K562 (cell line): ENCODE results near the gene FLCN. TPM values are rescaled to one million over a fixed set of nuclear protein-coding genes. Genes with fewer than 3 reads are reported as not detected.

Source experiments
- HSF4 ChIP-seq: fragments of 250-450 bp; sonication (Bioruptor Pico); IDR thresholded peaks from 2 replicates; pipeline ENCODE4 v2.1.2; 2022; ENCODE audit warnings: mild to moderate bottlenecking, moderate library complexity, borderline replicate concordance
- JUND ChIP-seq, 2 experiments: IDR thresholded peaks; 2 replicates in 1 of 2; 3 replicates in 1 of 2; pipeline ENCODE4 v1.6.1; 2011; ENCODE audit warnings: borderline replicate concordance in 2 of 2, low read depth in 2 of 2, low read length in 2 of 2, improper control_type of control experiment in 1 of 2, missing biosample characterization in 1 of 2, missing genetic modification characterization in 1 of 2, missing genetic modification reagents in 1 of 2
- NR2C2 ChIP-seq, 2 experiments: fragments of 200-800 bp in 1 of 2; sonication (Bioruptor generic) in 1 of 2; sonication (generic) in 1 of 2; formaldehyde crosslinking in 1 of 2; IDR thresholded peaks; 2 replicates each; pipeline versions ENCODE4 v1.6.1 to v1.8.0; 2016 to 2022; ENCODE audit warnings: mild to moderate bottlenecking in 1 of 2, missing compliant biosample characterization in 1 of 2, missing genetic modification characterization in 1 of 2, missing genetic modification reagents in 1 of 2
- PML ChIP-seq: IDR thresholded peaks from 2 replicates; pipeline ENCODE4 v1.6.1; 2012; ENCODE audit warnings: low read length, inconsistent platforms
- PTBP1 ChIP-seq: fragments of 200-400 bp; formaldehyde crosslinking; IDR thresholded peaks from 2 replicates; pipeline ENCODE4 v1.6.1; 2017; ENCODE audit warnings: low read depth, low read length
- SAFB2 ChIP-seq: fragments of 200-400 bp; formaldehyde crosslinking; IDR thresholded peaks from 2 replicates; pipeline ENCODE4 v1.6.1; 2018; ENCODE audit warnings: borderline replicate concordance, low read length, low read depth, moderate library complexity; ENCODE audit not compliant: severe bottlenecking
- SRSF1 ChIP-seq: fragments of 200-400 bp; formaldehyde crosslinking; IDR thresholded peaks from 2 replicates; pipeline ENCODE4 v1.6.1; 2017; ENCODE audit warnings: mild to moderate bottlenecking, low read depth, low read length, moderate library complexity
- ZNF41 ChIP-seq: fragments of 250-450 bp; sonication (Bioruptor Pico); conservative IDR thresholded peaks from 2 replicates; pipeline ENCODE4 v1.4.0; 2020; ENCODE audit warnings: mild to moderate bottlenecking
- ZNF584 ChIP-seq: fragments of 200-800 bp; sonication (Bioruptor generic); IDR thresholded peaks from 2 replicates; pipeline ENCODE4 v1.6.1; 2016; ENCODE audit warnings: low read depth, mild to moderate bottlenecking, missing genetic modification characterization, missing compliant biosample characterization
- polyA plus RNA-seq, 8 experiments: library from polyadenylated mRNA; depleted of rRNA in 4 of 8; stranded (reverse) in 5 of 8; unstranded in 3 of 8; fragments of >200 nt; fragmentation: Nextera tagmentation in 2 of 8; fragmentation: Illumina TruSeq in 1 of 8; extraction: Ambion mirVana in 2 of 8; extraction: Trizol in 1 of 8; gene quantifications; 2 replicates each; pipeline versions ENCODE4 v1.2.1 to v1.2.3, GENCODE V29; 2011 to 2014; ENCODE audit warnings: inconsistent platforms in 1 of 8, missing spikeins in 1 of 8
- total RNA-seq, 7 experiments: library from RNA; depleted of rRNA in 6 of 7; stranded (reverse); fragments of >200 nt in 6 of 7; fragmentation: Illumina TruSeq in 2 of 7; extraction: Trizol in 2 of 7; gene quantifications; 2 replicates each; pipeline versions ENCODE4 v1.2.1 to v1.2.3, GENCODE V29; 2011 to 2021; ENCODE audit warnings: low replicate concordance in 1 of 7
- TF ChIP-seq, protein P1 (sequence below): fragments of 250-450 bp; sonication (Bioruptor Pico); IDR thresholded peaks from 2 replicates; pipeline ENCODE4 v1.4.0; 2020

The FLCN gene
- total and polyA plus RNA-seq, 9 of the 15 experiments (the other 6 are each of a cell fraction or from before 2014, with no cell fraction given): 1.6 to 33.5 (median 10.9) TPM

DNA sequence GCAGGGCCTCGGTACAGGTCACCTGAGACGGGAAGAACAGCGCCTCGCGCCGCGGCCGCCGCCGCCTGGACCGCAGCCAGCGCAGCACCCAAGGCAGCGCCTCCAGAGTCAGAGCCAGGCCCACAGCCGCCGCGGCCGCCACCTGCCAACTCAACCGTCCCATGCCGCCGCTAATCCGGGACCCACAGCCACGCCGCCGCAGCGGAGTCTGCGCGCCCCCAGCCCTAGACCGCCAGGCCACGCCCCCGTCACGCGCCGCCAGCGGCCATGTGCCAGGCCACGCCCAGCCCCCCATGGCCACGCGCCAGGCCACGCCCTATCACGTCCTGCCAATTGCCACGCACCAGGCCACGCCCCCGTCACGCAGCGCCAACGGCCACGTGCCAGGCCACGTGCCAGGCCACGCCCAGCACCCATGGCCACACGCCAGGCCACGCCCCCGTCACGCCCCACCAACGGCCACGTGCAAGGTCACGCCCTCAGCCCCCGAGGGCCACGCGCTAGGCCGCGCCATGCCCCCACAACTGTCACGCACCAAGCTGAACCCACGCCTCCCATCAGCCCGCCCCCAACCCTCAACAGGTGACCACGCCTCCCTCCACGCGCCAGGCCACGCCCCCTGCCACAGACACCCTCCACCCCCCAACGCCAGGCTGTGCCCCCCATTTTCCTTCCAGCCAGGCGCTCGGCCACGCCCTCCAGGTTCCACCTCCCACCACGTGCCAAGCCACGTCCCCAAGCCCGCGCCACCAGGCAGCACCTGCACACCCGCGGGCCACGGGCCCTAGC lies 30.6 kb downstream of the FLCN start, which contains the start of gene PLD6 (continued):
- TF ChIP-seq, protein P1, sequence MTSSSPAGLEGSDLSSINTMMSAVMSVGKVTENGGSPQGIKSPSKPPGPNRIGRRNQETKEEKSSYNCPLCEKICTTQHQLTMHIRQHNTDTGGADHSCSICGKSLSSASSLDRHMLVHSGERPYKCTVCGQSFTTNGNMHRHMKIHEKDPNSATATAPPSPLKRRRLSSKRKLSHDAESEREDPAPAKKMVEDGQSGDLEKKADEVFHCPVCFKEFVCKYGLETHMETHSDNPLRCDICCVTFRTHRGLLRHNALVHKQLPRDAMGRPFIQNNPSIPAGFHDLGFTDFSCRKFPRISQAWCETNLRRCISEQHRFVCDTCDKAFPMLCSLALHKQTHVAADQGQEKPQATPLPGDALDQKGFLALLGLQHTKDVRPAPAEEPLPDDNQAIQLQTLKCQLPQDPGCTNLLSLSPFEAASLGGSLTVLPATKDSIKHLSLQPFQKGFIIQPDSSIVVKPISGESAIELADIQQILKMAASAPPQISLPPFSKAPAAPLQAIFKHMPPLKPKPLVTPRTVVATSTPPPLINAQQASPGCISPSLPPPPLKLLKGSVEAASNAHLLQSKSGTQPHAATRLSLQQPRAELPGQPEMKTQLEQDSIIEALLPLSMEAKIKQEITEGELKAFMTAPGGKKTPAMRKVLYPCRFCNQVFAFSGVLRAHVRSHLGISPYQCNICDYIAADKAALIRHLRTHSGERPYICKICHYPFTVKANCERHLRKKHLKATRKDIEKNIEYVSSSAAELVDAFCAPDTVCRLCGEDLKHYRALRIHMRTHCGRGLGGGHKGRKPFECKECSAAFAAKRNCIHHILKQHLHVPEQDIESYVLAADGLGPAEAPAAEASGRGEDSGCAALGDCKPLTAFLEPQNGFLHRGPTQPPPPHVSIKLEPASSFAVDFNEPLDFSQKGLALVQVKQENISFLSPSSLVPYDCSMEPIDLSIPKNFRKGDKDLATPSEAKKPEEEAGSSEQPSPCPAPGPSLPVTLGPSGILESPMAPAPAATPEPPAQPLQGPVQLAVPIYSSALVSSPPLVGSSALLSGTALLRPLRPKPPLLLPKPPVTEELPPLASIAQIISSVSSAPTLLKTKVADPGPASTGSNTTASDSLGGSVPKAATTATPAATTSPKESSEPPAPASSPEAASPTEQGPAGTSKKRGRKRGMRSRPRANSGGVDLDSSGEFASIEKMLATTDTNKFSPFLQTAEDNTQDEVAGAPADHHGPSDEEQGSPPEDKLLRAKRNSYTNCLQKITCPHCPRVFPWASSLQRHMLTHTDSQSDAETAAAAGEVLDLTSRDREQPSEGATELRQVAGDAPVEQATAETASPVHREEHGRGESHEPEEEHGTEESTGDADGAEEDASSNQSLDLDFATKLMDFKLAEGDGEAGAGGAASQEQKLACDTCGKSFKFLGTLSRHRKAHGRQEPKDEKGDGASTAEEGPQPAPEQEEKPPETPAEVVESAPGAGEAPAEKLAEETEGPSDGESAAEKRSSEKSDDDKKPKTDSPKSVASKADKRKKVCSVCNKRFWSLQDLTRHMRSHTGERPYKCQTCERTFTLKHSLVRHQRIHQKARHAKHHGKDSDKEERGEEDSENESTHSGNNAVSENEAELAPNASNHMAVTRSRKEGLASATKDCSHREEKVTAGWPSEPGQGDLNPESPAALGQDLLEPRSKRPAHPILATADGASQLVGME: no peak
- TF ChIP-seq SRSF1 (no peak), NR2C2 (CRISPR knock-in tag; IDR thresholded peaks at IDR 0.05) (peak; percentile 87), NR2C2 (tag; IDR thresholded peaks at IDR 0.05) (peak; percentile 63), SAFB2 (no peak), JUND (IDR thresholded peaks at IDR 0.05; ENCODE audit: borderline replicate concordance, low read depth, low read length) (no peak), JUND (tag; IDR thresholded peaks at IDR 0.05; ENCODE audit: borderline replicate concordance, low read depth, low read length) (no peak), ZNF41 (CRISPR knock-in tag) (no peak), PML (no peak), HSF4 (CRISPR knock-in tag) (no peak), PTBP1 (no peak), ZNF584 (CRISPR knock-in tag) (no peak)
